Hepatocyte (in vitro differentiated cells): ENCODE results near the gene FCHSD2. TPM values are rescaled to one million over a fixed set of nuclear protein-coding genes. Genes with fewer than 3 reads are reported as not detected.

Experiments
- DNase-seq: peaks from one replicate; pipeline ENCODE4 v3.0.0-alpha.2; 2016; ENCODE audit warnings: low spot score
- H2AFZ ChIP-seq: fragments of 200-600 bp; sonication (generic); 2 replicates; pipeline ENCODE4 v1.6.0; 2016; ENCODE audit warnings: antibody characterized with exemption, mild to moderate bottlenecking
- H3K27ac ChIP-seq: fragments of 200-600 bp; sonication (generic); 2 replicates; pipeline ENCODE4 v1.5.1; 2016; ENCODE audit warnings: mild to moderate bottlenecking
- H3K27me3 ChIP-seq: fragments of 200-600 bp; sonication (generic); 2 replicates; pipeline ENCODE4 v1.6.1; 2016
- H3K36me3 ChIP-seq: fragments of 200-600 bp; sonication (generic); replicated peaks from 2 replicates; pipeline ENCODE4 v1.5.1; 2016; ENCODE audit warnings: low read depth; ENCODE audit not compliant: insufficient read depth
- H3K4me1 ChIP-seq: fragments of 200-600 bp; sonication (generic); 2 replicates; pipeline ENCODE4 v1.5.1; 2016; ENCODE audit warnings: mild to moderate bottlenecking, moderate library complexity; ENCODE audit not compliant: insufficient read depth
- H3K4me2 ChIP-seq: fragments of 200-600 bp; sonication (generic); 2 replicates; pipeline ENCODE4 v1.6.0; 2016
- H3K4me3 ChIP-seq: fragments of 200-600 bp; sonication (generic); 2 replicates; pipeline ENCODE4 v1.5.1; 2016; ENCODE audit warnings: mild to moderate bottlenecking
- H3K79me2 ChIP-seq: fragments of 200-600 bp; sonication (generic); 2 replicates; pipeline ENCODE4 v1.6.0; 2017; ENCODE audit warnings: mild to moderate bottlenecking
- H3K9me2 ChIP-seq: fragments of 200-600 bp; sonication (generic); replicated peaks from 2 replicates; pipeline ENCODE4 v1.6.0; 2017; ENCODE audit warnings: mild to moderate bottlenecking; ENCODE audit not compliant: insufficient read depth
- H3K9me3 ChIP-seq: fragments of 200-600 bp; sonication (generic); 2 replicates; pipeline ENCODE4 v1.5.1; 2016; ENCODE audit warnings: low read depth, mild to moderate bottlenecking
- H4K20me1 ChIP-seq: fragments of 200-600 bp; sonication (generic); 2 replicates; pipeline ENCODE4 v1.6.0; 2016; ENCODE audit warnings: mild to moderate bottlenecking; ENCODE audit not compliant: insufficient read depth, poor library complexity, severe bottlenecking
- CTCF ChIP-seq: fragments of 200-600 bp; sonication (generic); IDR thresholded peaks from 2 replicates; pipeline ENCODE4 v1.5.1; 2016; ENCODE audit warnings: antibody characterized with exemption, mild to moderate bottlenecking; ENCODE audit not compliant: poor library complexity
- EZH2 ChIP-seq: fragments of 200-600 bp; sonication (generic); IDR thresholded peaks from 2 replicates; pipeline ENCODE4 v1.6.1; 2016; ENCODE audit warnings: antibody characterized with exemption, mild to moderate bottlenecking, borderline replicate concordance
- EZH2phosphoT487 ChIP-seq: fragments of 200-600 bp; sonication (generic); IDR thresholded peaks from one replicate; pipeline ENCODE4 v1.6.1; 2018; ENCODE audit warnings: antibody characterized with exemption, mild to moderate bottlenecking, low read depth, moderate library complexity; ENCODE audit not compliant: unreplicated experiment, severe bottlenecking
- WGBS: methylation state at CpG from one replicate; pipeline ENCODE4 v1.1.6; 2016; ENCODE audit warnings: low lambda C conversion rate; ENCODE audit errors: missing lambda C conversion rate; 5-methylcytosine and 5-hydroxymethylcytosine counted together
- polyA plus RNA-seq: library from polyadenylated mRNA; unstranded; fragments of >200 nt; fragmentation: Nextera tagmentation; extraction: Ambion mirVana; gene quantifications from 2 replicates; pipeline ENCODE4 v1.2.1, GENCODE V29; 2016
- total RNA-seq: library from RNA; depleted of rRNA; stranded (reverse); fragments of >200 nt; gene quantifications from 2 replicates; pipeline ENCODE4 v1.2.3, GENCODE V29; 2014

Gene FCHSD2
- total and polyA plus RNA-seq, 2 experiments from 2014 or later: 9.1 to 13.1 TPM

DNA sequence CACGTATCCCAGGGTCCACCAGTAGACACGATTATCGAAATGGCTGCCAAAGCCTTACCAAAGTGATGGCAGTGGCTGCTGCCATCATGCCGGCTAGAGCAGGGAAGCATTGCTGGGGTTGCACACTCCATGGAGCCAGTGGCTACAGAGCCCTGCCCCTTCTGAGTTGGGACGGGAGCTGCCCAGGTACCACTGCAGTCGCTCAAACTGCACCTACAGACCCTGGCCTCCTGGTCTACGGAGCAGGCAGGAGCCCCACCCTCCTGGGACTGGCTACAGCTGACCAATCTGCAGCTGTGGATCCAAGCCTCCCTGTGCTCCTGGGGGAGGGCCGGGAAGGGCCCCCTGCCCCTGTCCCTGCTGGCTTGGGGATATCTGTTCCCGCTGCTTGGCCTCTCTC is 216.5 kb downstream of the FCHSD2 start:
- H3K4me2 ChIP-seq: no peak overlapping the region
- H3K9me2 ChIP-seq: no peaks in the 10 kb centered on the region
- 97% methylated on average over 9 of the region's 9 CpGs for WGBS
- TF ChIP-seq EZH2phosphoT487 (no peak), CTCF (no peak), EZH2 (no peak)
- H3K36me3 ChIP-seq: no peaks in the 10 kb centered on the region
- DNase-seq: no peak
- H4K20me1 ChIP-seq: no peaks in the 10 kb centered on the region
- no peak overlapping the region for H3K27ac ChIP-seq
- H3K27me3 ChIP-seq: no peaks in the 10 kb centered on the region
- no peaks in the 10 kb centered on the region for H3K9me3 ChIP-seq
- H3K79me2 ChIP-seq: no peaks in the 10 kb centered on the region
- H3K4me3 ChIP-seq: no peak overlapping the region
- no peak overlapping the region for H2AFZ ChIP-seq
- no peaks in the 10 kb centered on the region for H3K4me1 ChIP-seq

DNA sequence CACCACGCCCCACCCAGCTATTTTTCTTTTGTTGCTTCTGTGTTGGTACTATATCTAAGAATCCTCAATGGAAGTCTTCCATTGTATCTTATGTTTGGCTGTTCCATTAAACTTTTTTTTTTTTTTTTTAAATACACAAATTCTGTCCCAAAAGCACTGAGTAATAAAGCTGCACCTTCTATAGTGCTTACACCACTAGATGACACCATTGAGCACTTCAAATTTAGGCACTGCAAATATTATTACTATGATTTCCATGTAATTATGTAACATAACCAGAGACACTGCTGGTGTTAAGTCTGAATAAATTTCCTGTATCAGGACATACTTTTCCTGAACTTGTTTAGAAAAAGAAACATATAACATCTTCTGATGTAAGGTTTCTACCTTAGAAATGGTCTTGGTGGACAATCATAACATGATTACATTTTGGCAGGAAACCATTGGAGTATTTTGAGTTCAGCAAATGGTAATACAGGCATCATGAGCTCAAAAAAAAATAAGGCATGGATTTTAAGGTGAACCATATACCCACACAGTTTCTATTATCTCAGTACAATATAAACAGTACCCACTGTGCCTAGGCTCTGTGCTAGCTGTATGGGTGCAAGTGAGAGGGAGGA is 217.4 kb downstream of the FCHSD2 start:
- Histone ChIP-seq H3K27ac (no peak overlapping the region), H3K4me3 (no peak overlapping the region), H4K20me1 (no peaks in the 10 kb centered on the region), H3K27me3 (no peaks in the 10 kb centered on the region), H3K9me2 (no peaks in the 10 kb centered on the region), H3K4me1 (no peaks in the 10 kb centered on the region), H3K36me3 (no peaks in the 10 kb centered on the region), H3K9me3 (no peaks in the 10 kb centered on the region), H3K79me2 (no peaks in the 10 kb centered on the region), H2AFZ (no peak overlapping the region), H3K4me2 (no peak overlapping the region)
- no peak for DNase-seq
- 100% methylated on average over 1 of the region's 1 CpG for WGBS
- no peak for TF ChIP-seq EZH2phosphoT487
- TF ChIP-seq EZH2: no peak
- TF ChIP-seq CTCF: peak; percentile 43

- DNase-seq: no peak
- Histone ChIP-seq H3K79me2 (no peaks in the 10 kb centered on the region), H3K36me3 (no peaks in the 10 kb centered on the region), H3K9me2 (no peaks in the 10 kb centered on the region), H3K4me1 (no peaks in the 10 kb centered on the region), H3K9me3 (no peaks in the 10 kb centered on the region), H2AFZ (no peak overlapping the region), H4K20me1 (no peaks in the 10 kb centered on the region), H3K27me3 (no peaks in the 10 kb centered on the region), H3K4me2 (no peak overlapping the region), H3K4me3 (no peak overlapping the region), H3K27ac (no peak overlapping the region)
- WGBS: 82% methylated on average over 5 of the region's 5 CpGs
- TF ChIP-seq CTCF (no peak), EZH2phosphoT487 (no peak), EZH2 (no peak)
Observed at GRCh38 chr11:72921028-72921716, 220.9 kb downstream of the FCHSD2 start.

GRCh38 chr11:72920001-72920400 is 222.1 kb downstream of the FCHSD2 start:
- H3K4me2 ChIP-seq: no peak overlapping the region
- no peaks in the 10 kb centered on the region for H3K27me3 ChIP-seq
- TF ChIP-seq EZH2: no peak
- no peak for TF ChIP-seq CTCF
- TF ChIP-seq EZH2phosphoT487: no peak
- H4K20me1 ChIP-seq: no peaks in the 10 kb centered on the region
- H3K4me1 ChIP-seq: no peaks in the 10 kb centered on the region
- H3K9me3 ChIP-seq: no peaks in the 10 kb centered on the region
- DNase-seq: no peak
- no peak overlapping the region for H3K27ac ChIP-seq
- no peak overlapping the region for H3K4me3 ChIP-seq
- no peaks in the 10 kb centered on the region for H3K79me2 ChIP-seq
- H3K36me3 ChIP-seq: no peaks in the 10 kb centered on the region
- no peaks in the 10 kb centered on the region for H3K9me2 ChIP-seq
- H2AFZ ChIP-seq: no peak overlapping the region
